WTC11 (cell line): ENCODE measurements around the gene EFHD2.

Source experiments
- CTCF ChIP-seq: fragments of 200-600 bp; IDR thresholded peaks from 2 replicates; pipeline ENCODE4 v1.8.0; 2022; ENCODE audit warnings: antibody characterized with exemption
- ESRRA ChIP-seq: sonication (generic); formaldehyde crosslinking; IDR thresholded peaks from 2 replicates; pipeline ENCODE4 v1.8.1; 2022; ENCODE audit warnings: mild to moderate bottlenecking, missing genetic modification reagents, borderline replicate concordance
- NFYB ChIP-seq: sonication (generic); formaldehyde crosslinking; conservative IDR thresholded peaks from 2 replicates; pipeline ENCODE4 v1.8.0; 2022; ENCODE audit warnings: low read depth, missing genetic modification reagents
- PREB ChIP-seq: sonication (generic); formaldehyde crosslinking; IDR thresholded peaks from 2 replicates; pipeline ENCODE4 v1.8.1; 2022; ENCODE audit warnings: mild to moderate bottlenecking, missing genetic modification reagents, moderate library complexity, borderline replicate concordance
- STAT6 ChIP-seq: sonication (generic); formaldehyde crosslinking; conservative IDR thresholded peaks from 2 replicates; pipeline ENCODE4 v1.8.1; 2023; ENCODE audit warnings: mild to moderate bottlenecking, low read depth, missing genetic modification reagents, moderate library complexity
- ZNF138 ChIP-seq: sonication (generic); formaldehyde crosslinking; conservative IDR thresholded peaks from 2 replicates; pipeline ENCODE4 v1.8.1; 2022; ENCODE audit warnings: mild to moderate bottlenecking, moderate library complexity, missing genetic modification reagents
- TF ChIP-seq, protein P1 (sequence below): sonication (generic); formaldehyde crosslinking; IDR thresholded peaks from 2 replicates; pipeline ENCODE4 v1.8.0; 2023; ENCODE audit warnings: missing genetic modification reagents

DNA sequence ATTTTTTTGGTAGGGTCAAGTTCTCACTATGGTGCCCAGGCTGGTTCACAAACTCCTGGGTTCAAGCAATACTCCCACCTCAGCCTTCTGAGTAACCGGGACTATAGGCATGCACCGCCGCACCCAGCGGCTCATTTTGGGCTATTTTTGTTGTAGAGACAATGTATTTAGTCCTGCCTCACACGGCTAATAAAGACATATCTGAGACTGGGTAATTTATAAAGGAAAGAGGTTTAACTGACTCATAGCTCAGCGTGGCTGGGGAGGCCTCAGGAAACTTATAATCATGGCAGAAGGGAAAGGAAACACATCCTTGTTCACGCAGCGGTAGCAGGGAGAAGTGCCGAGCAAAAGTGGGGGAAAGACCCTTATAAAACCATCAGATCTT lies 51.0 kb downstream of the EFHD2 start:
- TF ChIP-seq PREB (CRISPR knock-in tag) (no peak), ZNF138 (CRISPR knock-in tag) (no peak), CTCF (no peak), STAT6 (CRISPR knock-in tag) (no peak), NFYB (CRISPR knock-in tag) (no peak), ESRRA (CRISPR knock-in tag) (no peak)
- TF ChIP-seq, protein P1, sequence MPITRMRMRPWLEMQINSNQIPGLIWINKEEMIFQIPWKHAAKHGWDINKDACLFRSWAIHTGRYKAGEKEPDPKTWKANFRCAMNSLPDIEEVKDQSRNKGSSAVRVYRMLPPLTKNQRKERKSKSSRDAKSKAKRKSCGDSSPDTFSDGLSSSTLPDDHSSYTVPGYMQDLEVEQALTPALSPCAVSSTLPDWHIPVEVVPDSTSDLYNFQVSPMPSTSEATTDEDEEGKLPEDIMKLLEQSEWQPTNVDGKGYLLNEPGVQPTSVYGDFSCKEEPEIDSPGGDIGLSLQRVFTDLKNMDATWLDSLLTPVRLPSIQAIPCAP (CRISPR knock-in tag) = no peak
